GM12874 (cell line): Measurements from ENCODE around the gene ACCS.

Source experiments
- CTCF ChIP-seq: IDR thresholded peaks from 2 replicates; pipeline ENCODE4 v1.5.1; 2011; ENCODE audit warnings: low read depth, mild to moderate bottlenecking, control low read depth, low read length, moderate library complexity; ENCODE audit not compliant: insufficient read depth

Gene ACCS

GRCh38 chr11:44066732-44067141 lies 667 bp downstream of the ACCS start:
- no peak for TF ChIP-seq CTCF

DNA sequence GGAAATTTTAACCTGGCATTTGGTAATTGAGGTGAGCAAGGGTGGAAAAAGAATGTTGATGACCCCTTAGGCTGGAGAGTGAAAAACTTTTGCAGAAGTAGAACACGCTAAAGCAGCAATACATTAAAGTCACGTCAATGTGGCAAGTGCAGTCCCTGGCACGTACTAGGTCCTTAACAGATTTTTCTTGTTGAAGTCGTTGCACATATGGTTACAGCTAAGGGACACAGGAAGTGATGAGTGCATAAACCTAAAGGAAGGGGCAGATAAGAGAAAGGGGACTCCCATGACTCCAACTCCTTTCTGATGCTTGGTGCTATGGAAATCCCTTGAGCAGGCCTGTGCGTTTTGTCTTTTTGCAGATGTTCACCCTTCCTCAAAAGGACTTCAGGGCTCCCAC lies 1.2 kb downstream of the ACCS start:
- no peak for TF ChIP-seq CTCF

- no peak for TF ChIP-seq CTCF
Measured at GRCh38 chr11:44068180-44068579, 2.1 kb downstream of the ACCS start.

DNA sequence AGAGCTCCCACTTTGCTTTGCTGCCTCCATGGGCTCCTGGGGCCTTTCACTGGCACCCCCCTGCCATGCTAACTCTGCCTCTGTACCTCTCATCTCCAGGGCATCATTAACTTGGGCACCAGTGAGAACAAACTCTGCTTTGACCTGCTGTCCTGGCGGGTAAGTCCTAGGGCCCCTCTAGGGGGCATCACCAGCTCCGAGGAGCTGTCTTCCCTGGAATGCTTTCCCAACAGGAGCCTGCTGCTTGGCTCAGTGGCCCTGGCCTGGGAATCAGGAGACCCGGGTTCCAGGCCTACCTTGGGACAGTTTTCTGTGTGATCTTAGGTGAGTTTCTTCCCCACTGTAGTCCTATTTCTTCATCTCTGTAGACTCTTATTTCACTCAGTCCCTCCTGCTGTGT lies 5.1 kb downstream of the ACCS start:
- TF ChIP-seq CTCF: no peak

DNA sequence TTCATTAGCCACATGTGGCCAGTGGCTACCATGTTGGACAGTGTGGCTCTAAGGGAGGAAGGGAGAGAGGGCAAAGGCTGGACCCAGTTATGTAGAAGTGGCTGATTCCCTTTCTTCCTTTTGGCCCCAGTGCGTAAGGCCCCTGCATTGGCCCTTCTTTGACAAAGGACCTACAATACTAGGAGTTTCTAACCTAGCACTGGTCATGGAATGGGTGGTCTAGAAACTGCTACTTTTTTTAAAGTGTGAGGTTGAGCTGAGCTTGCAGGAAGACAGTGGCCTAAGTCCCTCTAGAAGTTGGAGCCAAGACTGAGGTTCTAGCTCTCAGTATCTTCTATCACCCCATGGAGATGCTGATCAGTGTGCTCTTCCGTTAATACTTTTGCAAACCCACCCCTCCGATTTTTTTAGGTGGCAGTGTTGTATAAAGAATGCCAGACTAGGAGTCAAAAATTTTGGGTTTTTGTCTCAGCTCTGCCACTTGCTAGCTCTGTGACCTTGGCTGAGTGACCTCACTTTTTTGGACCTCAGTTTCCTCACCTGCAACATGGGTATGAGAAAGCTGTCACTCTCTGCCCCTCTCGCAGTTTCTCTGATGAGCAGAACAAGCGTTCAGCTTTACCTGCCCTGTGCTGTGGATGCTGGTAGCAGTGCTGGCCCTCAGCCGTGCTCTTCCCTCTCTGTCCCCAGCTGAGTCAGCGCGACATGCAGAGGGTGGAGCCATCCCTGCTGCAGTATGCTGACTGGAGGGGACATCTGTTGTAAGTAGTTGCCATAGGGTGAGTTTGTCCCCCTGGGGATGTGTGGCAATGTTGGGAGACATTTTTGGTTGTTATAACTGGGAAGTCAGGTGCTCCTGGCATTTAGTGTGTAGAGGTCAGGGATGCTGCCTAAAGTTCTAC lies 6.9 kb downstream of the ACCS start:
- TF ChIP-seq CTCF: no peak

DNA sequence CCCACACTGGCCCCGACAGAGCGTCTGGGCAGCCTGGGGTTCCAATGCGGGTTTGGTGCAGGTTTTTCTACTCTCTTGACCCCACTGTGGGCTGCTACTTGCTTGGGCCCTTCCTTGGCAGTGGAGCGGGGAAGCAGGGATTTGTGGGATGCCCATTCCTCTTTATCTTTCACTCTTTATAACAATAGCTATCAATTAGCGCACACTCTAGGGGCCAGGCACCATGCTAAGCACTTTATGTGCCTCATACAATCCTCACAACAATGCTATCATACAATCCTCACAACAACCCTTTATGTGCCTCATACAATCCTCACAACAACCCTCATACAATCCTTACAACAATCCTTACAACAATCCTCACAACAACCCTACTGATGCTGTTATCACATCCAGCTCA lies 12.7 kb downstream of the ACCS start:
- TF ChIP-seq CTCF: no peak

- TF ChIP-seq CTCF: no peak
Measured at GRCh38 chr11:44079376-44079775, 13.3 kb downstream of the ACCS start.

DNA sequence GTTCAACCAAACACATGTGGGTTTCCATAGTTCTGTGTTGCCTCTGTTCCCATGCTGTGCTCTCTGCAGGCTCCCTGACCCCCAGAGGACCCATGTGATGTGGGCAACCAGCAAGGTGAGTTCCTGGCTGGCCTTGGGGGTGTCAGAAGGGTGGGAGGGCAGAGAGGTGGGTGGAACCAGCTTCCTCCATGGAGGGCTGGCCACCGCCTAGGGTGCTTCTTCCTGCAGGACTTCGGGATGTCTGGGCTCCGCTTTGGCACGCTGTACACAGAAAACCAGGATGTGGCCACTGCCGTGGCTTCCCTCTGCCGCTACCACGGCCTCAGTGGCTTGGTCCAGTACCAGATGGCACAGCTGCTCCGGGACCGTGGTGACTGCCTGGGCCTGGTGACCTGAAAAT lies 14.9 kb downstream of the ACCS start:
- no peak for TF ChIP-seq CTCF
